Measurements from ENCODE around the gene RPAP3.

Gene RPAP3

DNA sequence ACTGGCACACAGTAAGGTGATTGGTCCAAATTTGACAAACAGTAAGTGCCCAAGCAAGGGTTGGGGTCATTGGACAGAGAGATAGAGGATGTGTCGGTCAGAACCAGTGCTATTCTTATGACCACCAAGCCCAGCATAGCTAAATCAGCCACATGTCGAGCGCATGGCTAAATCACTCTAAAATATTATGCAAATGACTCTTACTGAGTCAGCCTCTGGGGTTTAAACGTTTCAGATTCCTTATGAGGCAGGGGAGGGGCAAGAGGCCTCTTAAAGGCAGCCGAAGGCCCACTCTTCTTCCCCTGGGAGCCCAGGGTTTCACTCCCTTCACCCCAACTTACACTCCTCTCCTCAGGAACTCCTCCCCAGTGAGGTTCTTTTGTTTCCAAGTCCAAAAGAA, 20.1 kb upstream of the RPAP3 start:
- TF ChIP-seq, protein P1, sequence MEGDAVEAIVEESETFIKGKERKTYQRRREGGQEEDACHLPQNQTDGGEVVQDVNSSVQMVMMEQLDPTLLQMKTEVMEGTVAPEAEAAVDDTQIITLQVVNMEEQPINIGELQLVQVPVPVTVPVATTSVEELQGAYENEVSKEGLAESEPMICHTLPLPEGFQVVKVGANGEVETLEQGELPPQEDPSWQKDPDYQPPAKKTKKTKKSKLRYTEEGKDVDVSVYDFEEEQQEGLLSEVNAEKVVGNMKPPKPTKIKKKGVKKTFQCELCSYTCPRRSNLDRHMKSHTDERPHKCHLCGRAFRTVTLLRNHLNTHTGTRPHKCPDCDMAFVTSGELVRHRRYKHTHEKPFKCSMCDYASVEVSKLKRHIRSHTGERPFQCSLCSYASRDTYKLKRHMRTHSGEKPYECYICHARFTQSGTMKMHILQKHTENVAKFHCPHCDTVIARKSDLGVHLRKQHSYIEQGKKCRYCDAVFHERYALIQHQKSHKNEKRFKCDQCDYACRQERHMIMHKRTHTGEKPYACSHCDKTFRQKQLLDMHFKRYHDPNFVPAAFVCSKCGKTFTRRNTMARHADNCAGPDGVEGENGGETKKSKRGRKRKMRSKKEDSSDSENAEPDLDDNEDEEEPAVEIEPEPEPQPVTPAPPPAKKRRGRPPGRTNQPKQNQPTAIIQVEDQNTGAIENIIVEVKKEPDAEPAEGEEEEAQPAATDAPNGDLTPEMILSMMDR (IDR thresholded peaks at IDR 0.05; ENCODE audit: extremely low read depth, missing control alignments): no peak
- peak; percentile 58 for DNase-seq (ENCODE audit: low spot score)

DNA sequence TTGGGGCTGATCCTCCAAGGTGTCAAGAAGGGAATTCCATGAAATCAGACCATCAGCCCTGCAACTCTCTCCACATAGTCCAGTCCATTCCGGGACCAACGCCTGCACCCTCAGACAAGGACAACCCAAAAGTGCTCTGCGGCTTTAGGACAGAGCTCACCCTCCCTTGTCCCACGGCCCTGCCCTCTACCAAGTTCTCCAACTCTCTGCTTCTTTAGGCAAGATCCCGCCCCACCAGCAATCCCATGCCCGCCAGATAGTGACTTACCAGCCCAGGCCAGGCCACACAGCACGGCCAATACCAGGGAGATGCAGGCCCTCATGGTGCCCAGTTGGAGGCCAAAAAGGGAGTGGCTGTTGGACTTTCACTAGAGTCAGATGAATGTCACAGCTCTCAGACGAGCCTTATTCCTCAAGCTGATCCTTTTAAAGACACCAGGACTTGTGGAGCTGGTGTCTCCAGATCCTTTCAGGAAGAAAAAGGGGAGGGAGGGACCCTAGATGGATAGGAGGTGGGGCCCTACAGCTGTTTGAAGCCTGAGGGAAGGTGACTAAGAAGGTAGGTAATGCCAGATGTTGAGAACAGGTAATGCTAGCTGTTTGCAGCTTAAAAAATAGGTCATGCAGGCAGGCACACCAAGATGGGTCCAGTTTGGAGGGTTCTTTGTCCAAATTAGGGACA, 19.4 kb upstream of the RPAP3 start, which contains the start of gene ENDOU:
Gene ENDOU (minus strand): TSS at position 400 of the 682 bp plus-strand sequence. CDS start 77 bp downstream, at position 323.
- DNase-seq (ENCODE audit: low spot score): no peak
- TF ChIP-seq, protein P1 (IDR thresholded peaks at IDR 0.05; ENCODE audit: extremely low read depth, missing control alignments): no peak

DNA sequence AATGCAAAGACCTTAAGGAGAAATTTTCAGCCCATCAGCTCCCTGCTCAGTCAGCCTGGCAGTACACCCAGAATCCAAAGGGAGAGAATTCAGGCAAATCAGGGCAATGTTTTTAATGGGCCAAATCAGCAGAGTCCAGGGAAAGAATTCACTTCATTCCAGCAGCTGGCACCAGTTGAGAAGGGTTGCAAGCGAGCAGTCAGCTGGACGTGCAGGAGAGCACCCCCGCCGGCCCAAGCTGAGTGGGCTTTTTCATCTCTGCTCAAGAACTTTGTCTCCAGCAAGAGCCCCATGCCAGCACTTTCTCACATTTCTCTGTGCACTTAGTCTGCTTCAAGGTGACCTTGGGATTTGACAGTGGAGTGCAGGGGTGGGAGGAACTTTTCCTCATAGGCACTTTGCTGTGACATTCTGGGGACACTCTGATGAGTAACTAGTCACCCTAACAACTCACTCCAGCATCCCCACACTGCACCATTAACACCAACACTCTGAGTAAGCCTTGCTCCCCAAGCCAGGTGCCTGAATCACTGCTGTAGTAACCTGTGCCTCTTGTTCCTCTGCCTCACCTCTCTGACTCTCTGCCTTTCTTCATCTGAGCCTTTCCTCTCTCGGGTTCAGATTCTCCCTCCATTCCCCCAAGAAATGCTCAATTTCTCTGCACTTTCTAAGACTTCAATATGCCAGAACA, 17.3 kb upstream of the RPAP3 start:
- no peak for DNase-seq (ENCODE audit: low spot score)
- TF ChIP-seq, protein P1 (IDR thresholded peaks at IDR 0.05; ENCODE audit: extremely low read depth, missing control alignments): no peak

DNA sequence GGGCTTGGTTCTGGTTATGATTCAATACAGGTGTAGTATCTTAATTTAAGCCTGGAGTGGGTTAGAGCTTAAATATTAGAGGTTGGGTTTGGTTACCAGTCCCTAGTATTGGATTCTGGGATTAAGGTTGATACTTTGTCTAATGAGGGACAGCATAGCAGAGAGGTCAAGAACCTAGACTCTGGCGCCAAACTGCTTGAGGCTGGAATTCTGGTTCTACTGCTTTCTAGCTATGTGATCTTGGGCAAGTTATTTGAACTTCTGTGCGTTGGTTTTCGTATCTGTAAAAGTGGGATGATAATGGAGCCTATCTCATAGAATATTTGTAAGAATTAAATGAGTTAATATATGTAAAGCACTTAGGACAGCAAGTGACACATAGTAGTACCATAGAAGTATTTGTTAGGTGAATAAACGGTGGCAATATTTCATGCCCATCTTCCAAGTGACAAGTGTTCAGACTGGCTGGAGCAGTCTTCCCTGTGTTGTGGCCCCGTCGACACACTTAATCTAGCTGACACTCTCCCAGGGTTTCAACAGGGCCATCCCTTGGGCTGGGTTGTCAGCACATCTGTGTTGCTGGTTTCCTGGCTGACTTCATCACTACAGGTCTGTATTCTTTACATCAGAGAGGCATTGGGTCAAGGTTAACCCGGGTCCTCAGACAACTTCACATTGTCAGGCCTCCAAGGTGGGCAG, 16.5 kb upstream of the RPAP3 start:
- DNase-seq (ENCODE audit: low spot score): no peak
- TF ChIP-seq, protein P1 (IDR thresholded peaks at IDR 0.05; ENCODE audit: extremely low read depth, missing control alignments): no peak

DNA sequence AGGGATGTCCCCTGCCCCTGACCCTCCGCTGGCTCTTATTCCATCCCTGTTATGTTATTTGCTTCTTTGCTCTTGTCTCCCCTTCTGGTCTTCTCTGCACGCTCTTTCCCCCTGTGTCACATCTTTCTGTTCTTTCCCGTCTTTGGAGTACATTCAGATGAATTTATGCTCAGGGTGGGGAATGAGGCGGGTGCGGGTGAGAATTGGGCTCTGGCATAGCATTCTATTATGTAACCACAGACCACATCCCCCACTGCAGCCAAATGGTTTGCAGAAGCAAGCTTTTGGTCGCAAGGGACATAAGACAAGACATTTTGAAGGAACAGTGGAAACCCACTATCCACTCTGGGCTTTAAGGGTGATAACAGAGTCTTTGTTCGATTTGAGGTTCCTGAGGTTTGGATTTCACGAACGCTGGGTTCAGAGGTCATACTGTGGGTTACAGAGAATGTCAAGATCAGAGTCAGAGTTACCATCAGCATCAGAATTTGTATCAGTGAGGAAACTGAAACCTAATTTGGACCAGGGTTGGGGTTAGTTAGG, 15.7 kb upstream of the RPAP3 start:
- no peak for DNase-seq (ENCODE audit: low spot score)
- TF ChIP-seq, protein P1 (IDR thresholded peaks at IDR 0.05; ENCODE audit: extremely low read depth, missing control alignments): no peak

DNA sequence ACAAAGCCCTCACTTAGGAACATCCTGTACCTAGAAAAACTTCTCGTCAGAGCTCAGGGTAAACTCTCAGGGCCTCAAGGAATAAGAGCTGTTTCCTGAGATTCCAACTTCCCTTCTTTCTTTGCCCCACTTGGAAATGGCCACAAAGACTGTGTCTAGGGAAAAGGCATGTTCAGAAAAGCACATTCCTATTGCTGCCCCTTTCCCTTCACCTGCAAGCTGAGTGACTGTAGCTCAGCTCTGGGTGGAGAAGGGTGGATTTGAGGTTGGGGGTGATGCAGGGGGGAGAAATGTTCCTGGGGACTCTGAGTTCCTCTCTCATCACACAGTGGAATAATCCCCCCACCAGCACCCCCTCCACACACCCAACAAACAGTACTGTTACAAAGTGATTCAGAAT, 12.7 kb upstream of the RPAP3 start:
- DNase-seq (ENCODE audit: low spot score): no peak
- TF ChIP-seq, protein P1 (IDR thresholded peaks at IDR 0.05; ENCODE audit: extremely low read depth, missing control alignments): no peak

Measured in GM20000 (cell line).